ENCODE measurements around the gene INSYN1.

DNA sequence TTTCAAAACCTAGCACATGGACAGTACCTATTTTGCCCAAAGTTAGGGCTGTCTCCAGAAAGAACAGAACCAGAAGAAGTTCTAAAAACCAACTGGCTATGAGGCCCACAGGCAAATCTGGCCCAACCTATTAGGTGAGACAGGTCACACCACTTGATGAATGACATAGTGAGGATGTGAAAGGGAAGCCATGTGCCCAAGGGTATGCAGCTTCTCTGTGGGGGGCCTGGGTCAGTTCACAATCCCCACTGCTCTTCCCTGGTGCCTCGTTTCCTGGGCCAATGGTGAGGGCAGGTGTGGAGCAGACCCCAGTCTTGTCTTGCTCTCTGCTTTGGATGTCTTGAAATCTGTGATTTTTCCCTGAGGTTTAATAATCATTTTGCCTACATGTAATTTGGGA is 8.9 kb downstream of the INSYN1 start:
- TF ChIP-seq, protein P1, sequence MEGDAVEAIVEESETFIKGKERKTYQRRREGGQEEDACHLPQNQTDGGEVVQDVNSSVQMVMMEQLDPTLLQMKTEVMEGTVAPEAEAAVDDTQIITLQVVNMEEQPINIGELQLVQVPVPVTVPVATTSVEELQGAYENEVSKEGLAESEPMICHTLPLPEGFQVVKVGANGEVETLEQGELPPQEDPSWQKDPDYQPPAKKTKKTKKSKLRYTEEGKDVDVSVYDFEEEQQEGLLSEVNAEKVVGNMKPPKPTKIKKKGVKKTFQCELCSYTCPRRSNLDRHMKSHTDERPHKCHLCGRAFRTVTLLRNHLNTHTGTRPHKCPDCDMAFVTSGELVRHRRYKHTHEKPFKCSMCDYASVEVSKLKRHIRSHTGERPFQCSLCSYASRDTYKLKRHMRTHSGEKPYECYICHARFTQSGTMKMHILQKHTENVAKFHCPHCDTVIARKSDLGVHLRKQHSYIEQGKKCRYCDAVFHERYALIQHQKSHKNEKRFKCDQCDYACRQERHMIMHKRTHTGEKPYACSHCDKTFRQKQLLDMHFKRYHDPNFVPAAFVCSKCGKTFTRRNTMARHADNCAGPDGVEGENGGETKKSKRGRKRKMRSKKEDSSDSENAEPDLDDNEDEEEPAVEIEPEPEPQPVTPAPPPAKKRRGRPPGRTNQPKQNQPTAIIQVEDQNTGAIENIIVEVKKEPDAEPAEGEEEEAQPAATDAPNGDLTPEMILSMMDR (IDR thresholded peaks at IDR 0.05), result no peak
- no peak for TF ChIP-seq POLR2A (IDR thresholded peaks at IDR 0.05)
